K562 treated with DMSO at 1 percent for 24 hours (cell line): ENCODE results near the gene ADAD1. TPM values are rescaled to one million over a fixed set of nuclear protein-coding genes. Genes with fewer than 3 reads are reported as not detected.

ENCODE experiments used
- total RNA-seq: library from RNA; unstranded; fragments of 300-600 nt; gene quantifications from 2 replicates; pipeline ENCODE4 v1.2.3, GENCODE V29; 2022; ENCODE audit warnings: low read depth; ENCODE audit not compliant: insufficient read depth

ADAD1 gene
- total RNA-seq: not detected in 2 replicates

GRCh38 chr4:122378711-122379110, at the start of gene ADAD1:
TSS of gene ADAD1 (plus strand) at chr4:122379011. CDS start at chr4:122380070, 1,059 bp downstream.

GRCh38 chr4:122456231-122457116, 77.7 kb downstream of the ADAD1 start, which contains the start of gene IL2:
TSS of gene IL2 (minus strand) at chr4:122456725. CDS start at chr4:122456440, 285 bp downstream.

Other genes starting within 250 kb of the ADAD1 start
- gene BLTP1, start 226.7 kb upstream of the ADAD1 start, total RNA-seq: 11.8 and 16.2 TPM in 2 replicates
- gene IL2, start 77.7 kb downstream of the ADAD1 start, total RNA-seq: not detected in 2 replicates
- gene IL21, start 242.1 kb downstream of the ADAD1 start, total RNA-seq: not detected in 2 replicates